Breast epithelium (tissue), 4 donors: ENCODE data around the gene NPSR1. TPM values are rescaled to one million over a fixed set of nuclear protein-coding genes. Genes with fewer than 3 reads are reported as not detected.

Source experiments
- DNase-seq, 2 donors: peaks; one replicate each; pipeline ENCODE4 v3.0.0-alpha.2; 2019; ENCODE audit warnings: low spot score in 2 of 2
- H3K27ac ChIP-seq, 2 donors: fragments of 200-600 bp; sonication (generic) in 1 of 2; one replicate each; pipeline ENCODE4 v1.5.1; 2016 to 2019; ENCODE audit warnings: mild to moderate bottlenecking in 1 of 2
- H3K27me3 ChIP-seq, 2 donors: fragments of 200-600 bp; sonication (generic) in 1 of 2; one replicate each; pipeline versions ENCODE4 v1.5.1 to v1.6.0; 2017 to 2019; ENCODE audit warnings: control low read depth in 1 of 2, mild to moderate bottlenecking in 1 of 2
- H3K36me3 ChIP-seq: fragments of 200-600 bp; one replicate; pipeline ENCODE4 v1.5.1; 2019
- H3K4me1 ChIP-seq, 2 donors: fragments of 200-600 bp; sonication (generic); one replicate each; pipeline ENCODE4 v1.5.1; 2016 to 2019; ENCODE audit warnings: control low read depth in 1 of 2
- H3K4me3 ChIP-seq, 3 donors: fragments of 200-600 bp; sonication (generic); 1 replicate in 2 of 3; 2 replicates in 1 of 3; pipeline ENCODE4 v1.5.1; 2016 to 2019; ENCODE audit warnings: mild to moderate bottlenecking in 3 of 3, moderate library complexity in 2 of 3
- H3K9me3 ChIP-seq, 2 donors: fragments of 200-600 bp; sonication (generic) in 1 of 2; one replicate each; pipeline ENCODE4 v1.5.1; 2016 to 2019; ENCODE audit warnings: control low read depth in 1 of 2
- CTCF ChIP-seq, 3 donors: fragments of 450-650 bp; IDR thresholded peaks; one replicate each; pipeline ENCODE4 v1.5.1; 2016 to 2017; ENCODE audit warnings: antibody characterized with exemption in 3 of 3, mild to moderate bottlenecking in 3 of 3, moderate library complexity in 3 of 3
- POLR2A ChIP-seq: fragments of 450-650 bp; IDR thresholded peaks from one replicate; pipeline ENCODE4 v1.6.1; 2016; ENCODE audit warnings: antibody characterized with exemption, mild to moderate bottlenecking, moderate library complexity
- POLR2AphosphoS5 ChIP-seq, 3 donors: sonication (generic); formaldehyde crosslinking; IDR thresholded peaks; one replicate each; pipeline ENCODE4 v1.6.1; 2017; ENCODE audit warnings: antibody characterized with exemption in 3 of 3
- intact Hi-C: fragments of 100-400 bp; cut with DNase I; formaldehyde crosslinking; loops from one replicate; pipeline ENCODE4 v1.15.1; 2023; ENCODE audit warnings: low total_unique reads
- total RNA-seq, 3 donors: library from RNA; depleted of rRNA; stranded (reverse); fragments of >200 nt; gene quantifications; one replicate each; pipeline ENCODE4 v1.1.0, GENCODE V29; 2016

NPSR1 gene
- total RNA-seq, 3 donors from 2014 or later, result not detected

- H3K36me3 ChIP-seq, result no peaks in the 10 kb centered on the region
- H3K27me3 ChIP-seq, result no peaks in the 10 kb centered on the region
- H3K27ac ChIP-seq, result no peak overlapping the region
- no peaks in the 10 kb centered on the region for H3K9me3 ChIP-seq
- no peak for TF ChIP-seq POLR2AphosphoS5 (IDR thresholded peaks at IDR 0.05)
- TF ChIP-seq POLR2A, result no peak
- H3K4me3 ChIP-seq, result no peak overlapping the region
- intact Hi-C loops, result no loop called here
- no peak for DNase-seq
- no peaks in the 10 kb centered on the region for H3K4me1 ChIP-seq
These were observed 97.0 kb downstream of the NPSR1 start for GRCh38 chr7:34755008-34755407.

- intact Hi-C loops, result no loop called here
- H3K4me3 ChIP-seq, result no peak overlapping the region
- DNase-seq, result no peak
- no peaks in the 10 kb centered on the region for H3K27me3 ChIP-seq
- H3K36me3 ChIP-seq, result no peaks in the 10 kb centered on the region
- H3K4me1 ChIP-seq, result no peaks in the 10 kb centered on the region
- no peaks in the 10 kb centered on the region for H3K9me3 ChIP-seq
- TF ChIP-seq POLR2AphosphoS5 (IDR thresholded peaks at IDR 0.05) (no peak), CTCF (IDR thresholded peaks at IDR 0.05) (no peak), POLR2A (no peak)
- H3K27ac ChIP-seq, result no peak overlapping the region
These were observed 98.0 kb downstream of the NPSR1 start for GRCh38 chr7:34756025-34756437.

- Histone ChIP-seq H3K4me3 (no peak overlapping the region), H3K36me3 (no peaks in the 10 kb centered on the region), H3K27me3 (no peaks in the 10 kb centered on the region), H3K27ac (no peak overlapping the region), H3K9me3 (no peaks in the 10 kb centered on the region), H3K4me1 (no peaks in the 10 kb centered on the region)
- no peak for DNase-seq
- intact Hi-C loops, result no loop called here
- no peak for TF ChIP-seq POLR2A
- no peak for TF ChIP-seq CTCF (IDR thresholded peaks at IDR 0.05)
- no peak for TF ChIP-seq POLR2AphosphoS5 (IDR thresholded peaks at IDR 0.05)
These were observed 98.7 kb downstream of the NPSR1 start for GRCh38 chr7:34756691-34757090.

- no peak for DNase-seq
- H3K27me3 ChIP-seq, result no peaks in the 10 kb centered on the region
- H3K4me3 ChIP-seq, result no peak overlapping the region
- H3K36me3 ChIP-seq, result no peaks in the 10 kb centered on the region
- H3K4me1 ChIP-seq, result no peaks in the 10 kb centered on the region
- no peak overlapping the region for H3K27ac ChIP-seq
- TF ChIP-seq POLR2A (no peak), POLR2AphosphoS5 (IDR thresholded peaks at IDR 0.05) (no peak), CTCF (IDR thresholded peaks at IDR 0.05) (no peak)
- no peaks in the 10 kb centered on the region for H3K9me3 ChIP-seq
- intact Hi-C loops, result no loop called here
These were observed 99.6 kb downstream of the NPSR1 start for GRCh38 chr7:34757570-34758110.

GRCh38 chr7:34758111-34758601 is 100.1 kb downstream of the NPSR1 start:
- intact Hi-C loops, result no loop called here
- Histone ChIP-seq H3K27me3 (no peaks in the 10 kb centered on the region), H3K4me1 (no peaks in the 10 kb centered on the region), H3K36me3 (no peaks in the 10 kb centered on the region), H3K4me3 (no peak overlapping the region), H3K9me3 (no peaks in the 10 kb centered on the region), H3K27ac (no peak overlapping the region)
- no peak for TF ChIP-seq CTCF (IDR thresholded peaks at IDR 0.05)
- TF ChIP-seq POLR2AphosphoS5 (IDR thresholded peaks at IDR 0.05), result no peak
- TF ChIP-seq POLR2A, result no peak
- DNase-seq, result no peak
